SU-DHL-6 (cell line): ENCODE results near the gene DOCK3.

Source experiments
- H2AFZ ChIP-seq: fragments of 200-600 bp; sonication (generic); 2 replicates; pipeline ENCODE4 v1.6.1; 2014; ENCODE audit warnings: low read depth, mild to moderate bottlenecking, moderate library complexity, mixed read lengths, antibody characterized with exemption, low read length; ENCODE audit not compliant: severe bottlenecking
- H3F3A ChIP-seq: fragments of 200-600 bp; shearing (Covaris generic); 2 replicates; pipeline ENCODE4 v1.6.0; 2016; ENCODE audit warnings: antibody characterized with exemption, mild to moderate bottlenecking; ENCODE audit not compliant: insufficient read depth
- H3K27ac ChIP-seq: fragments of 200-600 bp; sonication (generic); 2 replicates; pipeline ENCODE4 v1.5.1; 2016; ENCODE audit warnings: low read depth, mild to moderate bottlenecking, low read length, moderate library complexity, mixed read lengths
- H3K27me3 ChIP-seq: fragments of 200-600 bp; sonication (generic), shearing (Covaris generic); 2 replicates; pipeline ENCODE4 v1.6.0; 2014; ENCODE audit warnings: mild to moderate bottlenecking, low read length
- H3K36me3 ChIP-seq: fragments of 200-600 bp; sonication (generic); 2 replicates; pipeline ENCODE4 v1.6.1; 2014; ENCODE audit warnings: mild to moderate bottlenecking, low read length, mixed read lengths
- H3K4me2 ChIP-seq: fragments of 300-600, 200-600 bp; shearing (Covaris generic), sonication (generic); 2 replicates; pipeline ENCODE4 v1.6.0; 2014; ENCODE audit warnings: low read length, low read depth, mild to moderate bottlenecking; ENCODE audit not compliant: poor library complexity, severe bottlenecking
- H3K4me3 ChIP-seq: fragments of 200-600 bp; sonication (generic); 2 replicates; pipeline ENCODE4 v1.5.1; 2014; ENCODE audit warnings: antibody characterized with exemption, low read length, mild to moderate bottlenecking, mixed read lengths; ENCODE audit not compliant: insufficient read depth, poor library complexity, severe bottlenecking
- H3K79me2 ChIP-seq: fragments of 200-600 bp; sonication (generic); 2 replicates; pipeline ENCODE4 v1.6.1; 2014; ENCODE audit warnings: mild to moderate bottlenecking, low read length, moderate library complexity; ENCODE audit not compliant: insufficient read depth
- H3K9ac ChIP-seq: fragments of 200-600 bp; sonication (generic); 2 replicates; pipeline ENCODE4 v1.7.0; 2014; ENCODE audit warnings: mild to moderate bottlenecking, low read length
- H3K9me2 ChIP-seq: fragments of 200-600 bp; sonication (generic); replicated peaks from 2 replicates; pipeline ENCODE4 v1.6.1; 2014; ENCODE audit warnings: low read length; ENCODE audit not compliant: insufficient read depth
- H3K9me3 ChIP-seq: fragments of 200-600 bp; sonication (generic); 2 replicates; pipeline ENCODE4 v1.6.1; 2014; ENCODE audit warnings: low read length, mixed read lengths; ENCODE audit not compliant: insufficient read depth
- H4K20me1 ChIP-seq: fragments of 200-600 bp; sonication (generic); 2 replicates; pipeline ENCODE4 v1.6.1; 2014; ENCODE audit warnings: low read depth, mild to moderate bottlenecking, antibody characterized with exemption, low read length, moderate library complexity, mixed read lengths
- EZH2phosphoT487 ChIP-seq: fragments of 200-600 bp; sonication (generic), shearing (Covaris generic); conservative IDR thresholded peaks from 2 replicates; pipeline ENCODE4 v1.6.1; 2018; ENCODE audit warnings: mild to moderate bottlenecking, antibody characterized with exemption, low read length, moderate library complexity, mixed read lengths
- TF ChIP-seq, protein P1 (sequence below): fragments of 200-600 bp; sonication (generic); IDR thresholded peaks from one replicate; pipeline ENCODE4 v1.5.1; 2017; ENCODE audit warnings: antibody characterized with exemption, mild to moderate bottlenecking, low read length, moderate library complexity; ENCODE audit not compliant: insufficient read depth, poor library complexity, severe bottlenecking

DOCK3 gene

DNA sequence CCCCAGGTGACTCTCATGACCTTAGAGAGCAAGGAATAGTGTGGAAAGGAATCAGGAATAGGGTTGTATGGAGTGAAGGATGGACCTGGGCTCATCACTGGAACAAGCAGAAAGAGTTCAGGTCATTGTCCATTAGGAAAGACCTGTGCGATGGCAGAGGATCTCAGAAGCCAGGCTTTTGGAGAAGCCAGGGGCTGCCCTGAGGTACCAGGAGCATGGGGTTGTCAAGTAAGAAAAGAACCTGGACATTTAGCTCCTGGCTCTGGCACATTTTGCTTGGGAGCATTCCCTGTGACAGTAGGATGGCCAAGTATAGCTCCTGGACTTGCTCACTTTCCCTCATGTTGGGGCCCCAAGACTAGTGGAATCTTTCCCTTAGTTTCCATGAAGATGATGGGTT, 657.4 kb downstream of the DOCK3 start:
- no peak overlapping the region for H3K4me3 ChIP-seq

DNA sequence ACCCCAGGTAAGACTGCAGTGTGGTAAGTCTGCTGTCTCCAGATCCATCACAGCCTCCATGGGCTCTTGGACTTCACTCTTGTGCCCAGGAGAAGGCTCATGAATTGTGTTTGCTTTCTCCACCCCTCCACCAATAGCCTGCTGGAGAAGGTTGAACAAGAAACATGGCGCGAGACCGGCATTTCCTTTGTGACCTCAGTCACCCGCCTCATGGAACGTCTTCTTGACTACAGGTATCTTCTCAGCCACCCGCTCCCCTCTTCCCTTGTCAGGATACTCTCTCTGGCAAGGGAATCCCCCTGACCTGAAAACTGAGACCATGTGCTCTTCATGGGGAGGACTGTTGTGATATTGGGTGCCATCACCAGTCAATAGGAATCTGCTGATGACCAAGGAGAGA, 658.3 kb downstream of the DOCK3 start:
- H3K4me2 ChIP-seq, result no peak overlapping the region
- no peaks in the 10 kb centered on the region for H4K20me1 ChIP-seq
- TF ChIP-seq, protein P1, sequence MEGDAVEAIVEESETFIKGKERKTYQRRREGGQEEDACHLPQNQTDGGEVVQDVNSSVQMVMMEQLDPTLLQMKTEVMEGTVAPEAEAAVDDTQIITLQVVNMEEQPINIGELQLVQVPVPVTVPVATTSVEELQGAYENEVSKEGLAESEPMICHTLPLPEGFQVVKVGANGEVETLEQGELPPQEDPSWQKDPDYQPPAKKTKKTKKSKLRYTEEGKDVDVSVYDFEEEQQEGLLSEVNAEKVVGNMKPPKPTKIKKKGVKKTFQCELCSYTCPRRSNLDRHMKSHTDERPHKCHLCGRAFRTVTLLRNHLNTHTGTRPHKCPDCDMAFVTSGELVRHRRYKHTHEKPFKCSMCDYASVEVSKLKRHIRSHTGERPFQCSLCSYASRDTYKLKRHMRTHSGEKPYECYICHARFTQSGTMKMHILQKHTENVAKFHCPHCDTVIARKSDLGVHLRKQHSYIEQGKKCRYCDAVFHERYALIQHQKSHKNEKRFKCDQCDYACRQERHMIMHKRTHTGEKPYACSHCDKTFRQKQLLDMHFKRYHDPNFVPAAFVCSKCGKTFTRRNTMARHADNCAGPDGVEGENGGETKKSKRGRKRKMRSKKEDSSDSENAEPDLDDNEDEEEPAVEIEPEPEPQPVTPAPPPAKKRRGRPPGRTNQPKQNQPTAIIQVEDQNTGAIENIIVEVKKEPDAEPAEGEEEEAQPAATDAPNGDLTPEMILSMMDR, result no peak
- TF ChIP-seq EZH2phosphoT487, result no peak
- no peaks in the 10 kb centered on the region for H3K9me3 ChIP-seq
- H3F3A ChIP-seq, result no peaks in the 10 kb centered on the region
- H3K9me2 ChIP-seq, result no peaks in the 10 kb centered on the region
- H3K79me2 ChIP-seq, result no peaks in the 10 kb centered on the region
- H3K9ac ChIP-seq, result no peak overlapping the region
- no peak overlapping the region for H2AFZ ChIP-seq
- no peaks in the 10 kb centered on the region for H3K36me3 ChIP-seq
- H3K27me3 ChIP-seq, result no peaks in the 10 kb centered on the region
- H3K27ac ChIP-seq, result no peak overlapping the region
- no peak overlapping the region for H3K4me3 ChIP-seq

More for the DNA sequence above, 657.4 kb downstream of the DOCK3 start:
- H2AFZ ChIP-seq, result no peak overlapping the region
- H3K9me2 ChIP-seq, result no peaks in the 10 kb centered on the region
- no peaks in the 10 kb centered on the region for H4K20me1 ChIP-seq
- no peak overlapping the region for H3K9ac ChIP-seq
- no peaks in the 10 kb centered on the region for H3K36me3 ChIP-seq
- no peaks in the 10 kb centered on the region for H3F3A ChIP-seq
- H3K27ac ChIP-seq, result no peak overlapping the region
- no peak overlapping the region for H3K4me2 ChIP-seq
- no peaks in the 10 kb centered on the region for H3K27me3 ChIP-seq
- TF ChIP-seq EZH2phosphoT487, result no peak
- TF ChIP-seq, protein P1, result no peak
- H3K9me3 ChIP-seq, result no peaks in the 10 kb centered on the region
- no peaks in the 10 kb centered on the region for H3K79me2 ChIP-seq

DNA sequence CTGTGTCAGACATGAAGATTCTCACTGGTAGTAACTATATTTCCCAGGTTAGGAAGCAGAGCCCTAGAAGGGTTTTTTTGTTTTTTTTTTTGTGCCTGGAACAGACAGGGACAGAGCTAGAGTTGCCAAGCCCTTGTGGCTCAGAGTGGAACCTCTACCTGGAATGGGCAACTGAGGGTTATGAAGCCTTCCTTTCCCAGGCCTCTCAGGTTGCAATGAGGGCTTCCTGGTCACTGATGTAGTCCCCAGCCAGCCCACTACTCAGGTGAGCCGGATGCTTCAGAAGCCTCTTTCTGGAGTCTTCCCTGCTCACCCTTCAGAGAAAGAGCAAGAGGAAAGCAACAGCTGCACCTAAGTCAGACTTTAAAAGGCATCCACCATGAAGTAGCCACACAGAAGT, 661.5 kb downstream of the DOCK3 start:
- Histone ChIP-seq H3K27ac (no peak overlapping the region), H3K9me2 (no peaks in the 10 kb centered on the region), H3K9ac (no peak overlapping the region), H3K9me3 (no peaks in the 10 kb centered on the region), H3K79me2 (no peaks in the 10 kb centered on the region), H3K4me3 (no peak overlapping the region), H2AFZ (no peak overlapping the region), H4K20me1 (no peaks in the 10 kb centered on the region), H3K4me2 (no peak overlapping the region), H3K36me3 (no peaks in the 10 kb centered on the region), H3K27me3 (no peaks in the 10 kb centered on the region), H3F3A (no peaks in the 10 kb centered on the region)
- no peak for TF ChIP-seq EZH2phosphoT487
- TF ChIP-seq, protein P1, result no peak

DNA sequence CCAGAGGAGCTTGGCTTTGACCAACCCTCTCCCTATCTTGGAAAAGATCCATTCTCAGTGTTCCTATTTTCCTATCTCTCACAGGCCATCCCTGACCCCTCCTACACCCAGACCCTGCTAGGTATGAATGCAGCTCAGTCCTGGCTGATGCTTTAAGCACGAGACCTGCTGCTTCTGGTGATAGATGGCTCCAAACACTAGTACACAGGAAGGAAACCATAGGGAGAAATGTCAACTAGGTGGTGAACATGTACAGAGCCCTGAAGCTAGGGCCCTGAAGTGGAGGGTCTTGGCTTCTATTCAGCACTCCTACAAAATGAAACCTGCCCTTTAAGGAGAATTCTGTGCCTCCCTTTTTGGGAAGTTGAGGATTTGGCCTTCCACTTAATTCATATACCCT, 662.9 kb downstream of the DOCK3 start:
- no peaks in the 10 kb centered on the region for H3K9me2 ChIP-seq
- H4K20me1 ChIP-seq, result no peaks in the 10 kb centered on the region
- no peaks in the 10 kb centered on the region for H3K36me3 ChIP-seq
- H3K9me3 ChIP-seq, result no peaks in the 10 kb centered on the region
- no peak overlapping the region for H3K27ac ChIP-seq
- no peak for TF ChIP-seq EZH2phosphoT487
- TF ChIP-seq, protein P1, result no peak
- H3K79me2 ChIP-seq, result no peaks in the 10 kb centered on the region
- H3K27me3 ChIP-seq, result no peaks in the 10 kb centered on the region
- no peak overlapping the region for H3K9ac ChIP-seq
- H3K4me2 ChIP-seq, result no peak overlapping the region
- no peak overlapping the region for H3K4me3 ChIP-seq
- no peaks in the 10 kb centered on the region for H3F3A ChIP-seq
- no peak overlapping the region for H2AFZ ChIP-seq
